ENCODE results near the gene FHDC1. TPM values are rescaled to one million over a fixed set of nuclear protein-coding genes. Genes with fewer than 3 reads are reported as not detected.

The FHDC1 gene
- total RNA-seq, 1 experiment from 2014 or later: 19.9 TPM

DNA sequence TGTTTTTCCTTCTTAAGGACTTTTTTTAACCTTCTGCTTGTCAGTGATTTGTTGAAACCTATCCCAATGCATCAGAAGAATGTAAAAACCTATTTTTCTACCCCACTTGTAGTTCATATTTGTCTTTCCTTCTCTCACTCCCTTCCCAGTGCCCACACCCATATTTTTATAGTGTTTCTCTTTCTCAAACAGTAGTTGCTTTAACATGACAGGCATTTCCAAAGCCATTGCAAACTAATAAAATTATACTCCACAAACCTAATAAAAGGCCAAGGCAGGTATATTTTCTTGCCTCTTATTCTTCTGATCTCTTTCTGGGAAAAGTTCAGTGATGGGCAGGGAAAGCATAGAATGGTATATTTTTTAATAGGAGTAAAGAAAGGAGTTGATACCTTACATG, 35.7 kb upstream of the FHDC1 start:
- peak overlapping the region in 1 of 3 experiments; percentile 6; a peak in 1 of 7 replicates for H3K27ac Mint-ChIP-seq
- DNase-seq: no peak

More for the DNA sequence above, 35.7 kb upstream of the FHDC1 start:
- no peaks in the 10 kb centered on the region for H3K23me2 ChIP-seq (ENCODE audit: insufficient read length, low read depth, low read length, poor library complexity, severe bottlenecking)
- no peak overlapping the region for H3K4me3 Mint-ChIP-seq
- no peaks in the 10 kb centered on the region; the same call in 1 of the 2 replicates for H3K4me1 ChIP-seq (ENCODE audit: insufficient read depth, low read length)
- peaks cover 4 to 16% (median 8%) of the 10 kb centered on the region in 3 experiments for H3K36me3 Mint-ChIP-seq (ENCODE audit: insufficient read depth in 1 of 3, low read depth in 3 of 3)
- no peaks in the 10 kb centered on the region for H4K20me1 ChIP-seq (ENCODE audit: control insufficient read depth, insufficient read depth, insufficient read length)
- H3K9me3 ChIP-seq (ENCODE audit: control insufficient read depth, low read depth, low read length): no peaks in the 10 kb centered on the region
- H2BK120ac ChIP-seq (ENCODE audit: low read depth, low read length, poor library complexity, severe bottlenecking): no peak overlapping the region
- H3K14ac ChIP-seq (ENCODE audit: insufficient read depth, low read length): no peak overlapping the region
- no peaks in the 10 kb centered on the region for H3K27me3 Mint-ChIP-seq (ENCODE audit: low read depth)
- H4K91ac ChIP-seq (ENCODE audit: insufficient read length, low read depth, low read length): no peak overlapping the region
- H3K27ac ChIP-seq (ENCODE audit: insufficient read length, low read depth, low read length): no peak overlapping the region
- H3K79me2 ChIP-seq (ENCODE audit: insufficient read depth, low read length): no peaks in the 10 kb centered on the region
- H3K79me1 ChIP-seq (ENCODE audit: insufficient read depth, low read depth, low read length, poor library complexity, severe bottlenecking): no peaks in the 10 kb centered on the region
- H3T11ph ChIP-seq (ENCODE audit: low read length): no peak overlapping the region
- no peak overlapping the region for H2BK5ac ChIP-seq (ENCODE audit: insufficient read length, low read length)
- no peaks in the 10 kb centered on the region for H3K27me3 ChIP-seq (ENCODE audit: insufficient read depth, low read length)
- H2AFZ ChIP-seq (ENCODE audit: low read length): no peak overlapping the region
- no peak overlapping the region for H4K8ac ChIP-seq (replicated peaks; ENCODE audit: insufficient read length, low read depth, low read length)
- no peak overlapping the region for H3K4ac ChIP-seq (ENCODE audit: low read depth, low read length)
- no peak overlapping the region for H4K5ac ChIP-seq (ENCODE audit: insufficient read length, low read depth, low read length)
- H2BK12ac ChIP-seq (ENCODE audit: insufficient read length, low read depth, low read length): no peak overlapping the region
- no peak overlapping the region for H2BK15ac ChIP-seq (ENCODE audit: low read depth, low read length)
- no peak overlapping the region for H3K4me2 ChIP-seq (ENCODE audit: insufficient read depth, insufficient read length, low read length)
- H3K18ac ChIP-seq (ENCODE audit: insufficient read length, low read depth, low read length): no peak overlapping the region
- H2BK20ac ChIP-seq (ENCODE audit: low read depth, low read length, poor library complexity, severe bottlenecking): no peak overlapping the region
- TF ChIP-seq, protein P1, sequence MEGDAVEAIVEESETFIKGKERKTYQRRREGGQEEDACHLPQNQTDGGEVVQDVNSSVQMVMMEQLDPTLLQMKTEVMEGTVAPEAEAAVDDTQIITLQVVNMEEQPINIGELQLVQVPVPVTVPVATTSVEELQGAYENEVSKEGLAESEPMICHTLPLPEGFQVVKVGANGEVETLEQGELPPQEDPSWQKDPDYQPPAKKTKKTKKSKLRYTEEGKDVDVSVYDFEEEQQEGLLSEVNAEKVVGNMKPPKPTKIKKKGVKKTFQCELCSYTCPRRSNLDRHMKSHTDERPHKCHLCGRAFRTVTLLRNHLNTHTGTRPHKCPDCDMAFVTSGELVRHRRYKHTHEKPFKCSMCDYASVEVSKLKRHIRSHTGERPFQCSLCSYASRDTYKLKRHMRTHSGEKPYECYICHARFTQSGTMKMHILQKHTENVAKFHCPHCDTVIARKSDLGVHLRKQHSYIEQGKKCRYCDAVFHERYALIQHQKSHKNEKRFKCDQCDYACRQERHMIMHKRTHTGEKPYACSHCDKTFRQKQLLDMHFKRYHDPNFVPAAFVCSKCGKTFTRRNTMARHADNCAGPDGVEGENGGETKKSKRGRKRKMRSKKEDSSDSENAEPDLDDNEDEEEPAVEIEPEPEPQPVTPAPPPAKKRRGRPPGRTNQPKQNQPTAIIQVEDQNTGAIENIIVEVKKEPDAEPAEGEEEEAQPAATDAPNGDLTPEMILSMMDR (conservative IDR thresholded peaks at IDR 0.05): no peak
- H3K9me3 Mint-ChIP-seq: no peaks in the 10 kb centered on the region
- H3K23ac ChIP-seq (ENCODE audit: insufficient read length, low read depth, low read length): no peak overlapping the region
- H3K56ac ChIP-seq (ENCODE audit: insufficient read length, low read depth, low read length): no peak overlapping the region
- H2AK5ac ChIP-seq (ENCODE audit: insufficient read length, low read length): no peak overlapping the region
- no peak overlapping the region for H3K9ac ChIP-seq (ENCODE audit: extremely low read depth, insufficient read length, low read length)
- peaks cover 7 to 15% of the 10 kb centered on the region in 2 experiments; a peak in 3 of 4 replicates for H3K4me1 Mint-ChIP-seq

All from H9 (cell line).